Measurements from ENCODE around the gene THNSL1. TPM values are rescaled to one million over a fixed set of nuclear protein-coding genes. Genes with fewer than 3 reads are reported as not detected.

The THNSL1 gene
- polyA plus RNA-seq, 1 of the 3 experiments (the other 2 are of a cell fraction) = 1.3 TPM

DNA sequence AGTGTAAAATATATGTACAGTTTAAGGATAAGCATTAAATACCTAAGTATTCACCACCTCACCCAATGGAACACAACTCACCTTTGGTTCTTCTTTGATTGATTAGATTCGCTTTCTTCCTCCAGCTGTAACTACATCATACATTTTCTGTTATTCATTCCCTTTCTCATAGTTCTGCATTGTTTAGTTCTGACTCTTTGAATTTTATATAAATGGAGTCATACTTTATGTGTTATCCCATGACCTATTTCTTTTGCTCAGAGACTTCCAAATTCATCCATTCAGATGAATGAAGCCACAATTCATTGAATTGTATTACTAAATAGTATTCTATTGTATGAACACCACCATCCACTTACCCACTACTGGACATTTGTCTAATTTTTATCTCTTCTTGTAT lies 12.3 kb downstream of the THNSL1 start:
- ChIA-PET CTCF (no interaction called here), POLR2A (no interaction called here)
- H3K9me3 ChIP-seq = no peaks in the 10 kb centered on the region
- H3K36me3 ChIP-seq (replicated peaks in 1 of 2; ENCODE audit: control insufficient read depth in 1 of 2, insufficient read depth in 2 of 2, low read length in 1 of 2) = peaks cover 0 to 7% of the 10 kb centered on the region in 2 experiments
- no peak for DNase-seq
- no peak overlapping the region for H3K4me2 ChIP-seq
- H3K27me3 ChIP-seq (ENCODE audit: insufficient read depth) = no peaks in the 10 kb centered on the region
- no peak overlapping the region for H3K9ac ChIP-seq
- H3K4me3 ChIP-seq (ENCODE audit: low read depth in 2 of 2, low read length in 1 of 2) = no peak overlapping the region
- no peaks in the 10 kb centered on the region for H3K4me1 ChIP-seq (ENCODE audit: control insufficient read depth in 1 of 2, insufficient read depth in 2 of 2, low read depth in 1 of 2, low read length in 1 of 2)
- TF ChIP-seq EP300 (IDR thresholded peaks at IDR 0.05; ENCODE audit: borderline replicate concordance in 1 of 2, low read depth in 1 of 2, low read length in 1 of 2) (no peak), USF2 (IDR thresholded peaks at IDR 0.05; ENCODE audit: borderline replicate concordance, low read depth, low read length) (no peak), RFX5 (IDR thresholded peaks at IDR 0.05; ENCODE audit: low read length) (no peak), RAD21 (IDR thresholded peaks at IDR 0.05; ENCODE audit: low read length) (no peak), POLR2AphosphoS5 (IDR thresholded peaks at IDR 0.05; ENCODE audit: low read depth, low read length) (no peak), RCOR1 (IDR thresholded peaks at IDR 0.05; ENCODE audit: low read length) (no peak), PBX3 (IDR thresholded peaks at IDR 0.05) (no peak), CHD2 (IDR thresholded peaks at IDR 0.05; ENCODE audit: low read length, partially characterized antibody) (no peak), FOSL2 (IDR thresholded peaks at IDR 0.05; ENCODE audit: borderline replicate concordance, low read depth) (no peak), JUND (IDR thresholded peaks at IDR 0.05) (no peak), ELF1 (IDR thresholded peaks at IDR 0.05) (no peak), MEF2A (IDR thresholded peaks at IDR 0.05; ENCODE audit: borderline replicate concordance, low read depth) (no peak), TEAD4 (IDR thresholded peaks at IDR 0.05; ENCODE audit: borderline replicate concordance, insufficient read depth) (no peak), EZH2phosphoT487 (IDR thresholded peaks at IDR 0.05; ENCODE audit: borderline replicate concordance, low read depth) (no peak), MAX (IDR thresholded peaks at IDR 0.05; ENCODE audit: low read depth) (no peak)
- TF ChIP-seq, protein P1, sequence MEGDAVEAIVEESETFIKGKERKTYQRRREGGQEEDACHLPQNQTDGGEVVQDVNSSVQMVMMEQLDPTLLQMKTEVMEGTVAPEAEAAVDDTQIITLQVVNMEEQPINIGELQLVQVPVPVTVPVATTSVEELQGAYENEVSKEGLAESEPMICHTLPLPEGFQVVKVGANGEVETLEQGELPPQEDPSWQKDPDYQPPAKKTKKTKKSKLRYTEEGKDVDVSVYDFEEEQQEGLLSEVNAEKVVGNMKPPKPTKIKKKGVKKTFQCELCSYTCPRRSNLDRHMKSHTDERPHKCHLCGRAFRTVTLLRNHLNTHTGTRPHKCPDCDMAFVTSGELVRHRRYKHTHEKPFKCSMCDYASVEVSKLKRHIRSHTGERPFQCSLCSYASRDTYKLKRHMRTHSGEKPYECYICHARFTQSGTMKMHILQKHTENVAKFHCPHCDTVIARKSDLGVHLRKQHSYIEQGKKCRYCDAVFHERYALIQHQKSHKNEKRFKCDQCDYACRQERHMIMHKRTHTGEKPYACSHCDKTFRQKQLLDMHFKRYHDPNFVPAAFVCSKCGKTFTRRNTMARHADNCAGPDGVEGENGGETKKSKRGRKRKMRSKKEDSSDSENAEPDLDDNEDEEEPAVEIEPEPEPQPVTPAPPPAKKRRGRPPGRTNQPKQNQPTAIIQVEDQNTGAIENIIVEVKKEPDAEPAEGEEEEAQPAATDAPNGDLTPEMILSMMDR (IDR thresholded peaks at IDR 0.05) = no peak
- TF ChIP-seq, protein P2, sequence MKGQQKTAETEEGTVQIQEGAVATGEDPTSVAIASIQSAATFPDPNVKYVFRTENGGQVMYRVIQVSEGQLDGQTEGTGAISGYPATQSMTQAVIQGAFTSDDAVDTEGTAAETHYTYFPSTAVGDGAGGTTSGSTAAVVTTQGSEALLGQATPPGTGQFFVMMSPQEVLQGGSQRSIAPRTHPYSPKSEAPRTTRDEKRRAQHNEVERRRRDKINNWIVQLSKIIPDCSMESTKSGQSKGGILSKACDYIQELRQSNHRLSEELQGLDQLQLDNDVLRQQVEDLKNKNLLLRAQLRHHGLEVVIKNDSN (IDR thresholded peaks at IDR 0.05; ENCODE audit: borderline replicate concordance, low read depth) = no peak
- H3K27ac ChIP-seq (ENCODE audit: low read depth in 2 of 2, low read length in 1 of 2) = no peak overlapping the region
- H3F3A ChIP-seq (replicated peaks; ENCODE audit: insufficient read depth) = no peaks in the 10 kb centered on the region
- no peaks in the 10 kb centered on the region for H3K9me2 ChIP-seq
- 94% methylated on average over 1 of the region's 1 CpG for WGBS (ENCODE audit: low lambda C conversion rate)
- H3K79me2 ChIP-seq (ENCODE audit: insufficient read depth) = no peaks in the 10 kb centered on the region
- no peaks in the 10 kb centered on the region for H4K20me1 ChIP-seq (ENCODE audit: insufficient read depth)
- no peak overlapping the region for H2AFZ ChIP-seq (ENCODE audit: low read depth)

Data from SK-N-SH (cell line).